ENCODE results near the gene LIPC. TPM values are rescaled to one million over a fixed set of nuclear protein-coding genes. Genes with fewer than 3 reads are reported as not detected.

LIPC gene
- total and polyA plus RNA-seq, 3 donors from 2014 or later = 0.12 to 0.37 TPM; not detected in 1

DNA sequence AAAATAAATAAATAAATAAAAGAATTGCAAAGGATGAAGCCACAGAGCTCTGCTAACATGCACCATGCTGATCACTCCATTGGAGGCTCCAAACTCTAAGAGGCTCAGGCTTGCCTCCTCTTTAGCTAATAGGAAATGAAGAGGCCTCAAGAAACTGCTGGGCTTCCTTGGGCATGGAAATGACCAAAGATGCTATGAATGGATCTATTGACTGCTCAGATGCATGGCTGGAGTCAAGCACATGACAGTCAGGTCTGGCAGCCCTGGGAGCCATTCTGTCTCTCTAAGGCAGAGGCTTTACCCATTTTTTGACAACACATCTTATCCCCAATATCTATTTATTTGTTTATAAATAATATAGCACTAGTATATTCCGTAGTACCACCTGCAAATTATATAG, 5.3 kb upstream of the LIPC start:
- H3K4me3 ChIP-seq = no peak overlapping the region
- 95 to 96% methylated on average over 1 of the region's 1 CpG for WGBS, 2 donors
- no peaks in the 10 kb centered on the region for H3K9me3 ChIP-seq
- peaks cover 1% of the 10 kb centered on the region for H3K4me1 ChIP-seq
- intact Hi-C loops (cut with DNase I; ENCODE audit: low total_unique reads) = no loop called here
- H3K36me3 ChIP-seq (ENCODE audit: low read depth, missing control alignments) = no peaks in the 10 kb centered on the region
- no peak for DNase-seq
- H3K27me3 ChIP-seq = no peaks in the 10 kb centered on the region
- no peak overlapping the region for H3K27ac ChIP-seq
- TF ChIP-seq, protein P1, sequence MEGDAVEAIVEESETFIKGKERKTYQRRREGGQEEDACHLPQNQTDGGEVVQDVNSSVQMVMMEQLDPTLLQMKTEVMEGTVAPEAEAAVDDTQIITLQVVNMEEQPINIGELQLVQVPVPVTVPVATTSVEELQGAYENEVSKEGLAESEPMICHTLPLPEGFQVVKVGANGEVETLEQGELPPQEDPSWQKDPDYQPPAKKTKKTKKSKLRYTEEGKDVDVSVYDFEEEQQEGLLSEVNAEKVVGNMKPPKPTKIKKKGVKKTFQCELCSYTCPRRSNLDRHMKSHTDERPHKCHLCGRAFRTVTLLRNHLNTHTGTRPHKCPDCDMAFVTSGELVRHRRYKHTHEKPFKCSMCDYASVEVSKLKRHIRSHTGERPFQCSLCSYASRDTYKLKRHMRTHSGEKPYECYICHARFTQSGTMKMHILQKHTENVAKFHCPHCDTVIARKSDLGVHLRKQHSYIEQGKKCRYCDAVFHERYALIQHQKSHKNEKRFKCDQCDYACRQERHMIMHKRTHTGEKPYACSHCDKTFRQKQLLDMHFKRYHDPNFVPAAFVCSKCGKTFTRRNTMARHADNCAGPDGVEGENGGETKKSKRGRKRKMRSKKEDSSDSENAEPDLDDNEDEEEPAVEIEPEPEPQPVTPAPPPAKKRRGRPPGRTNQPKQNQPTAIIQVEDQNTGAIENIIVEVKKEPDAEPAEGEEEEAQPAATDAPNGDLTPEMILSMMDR (IDR thresholded peaks at IDR 0.05) = no peak
- TF ChIP-seq POLR2A (IDR thresholded peaks at IDR 0.05) = no peak

DNA sequence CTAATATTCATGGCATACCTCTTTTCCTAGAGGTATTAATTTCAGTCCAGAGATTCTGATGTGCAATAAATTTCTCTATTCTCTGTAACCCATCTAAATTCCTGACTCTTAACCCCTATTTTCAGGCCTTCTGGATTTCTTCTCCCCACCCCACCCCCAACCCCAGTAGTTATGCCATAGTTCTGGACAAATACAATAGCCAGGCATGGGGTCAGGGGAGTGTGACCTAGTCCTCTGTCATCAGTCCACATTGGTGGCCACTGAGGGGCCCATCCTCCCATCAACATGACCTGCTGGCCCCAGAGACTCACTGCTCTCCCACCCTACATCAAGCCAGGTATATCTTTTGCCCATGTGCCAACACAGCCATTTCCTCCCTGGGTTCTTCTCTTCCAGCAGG, 3.8 kb upstream of the LIPC start:
- no peak for TF ChIP-seq POLR2A (IDR thresholded peaks at IDR 0.05)
- TF ChIP-seq, protein P1 (IDR thresholded peaks at IDR 0.05) = no peak
- Histone ChIP-seq H3K27ac (no peak overlapping the region), H3K4me3 (no peak overlapping the region), H3K36me3 (ENCODE audit: low read depth, missing control alignments) (no peaks in the 10 kb centered on the region), H3K9me3 (no peaks in the 10 kb centered on the region), H3K27me3 (no peaks in the 10 kb centered on the region), H3K4me1 (no peaks in the 10 kb centered on the region)
- no peak for DNase-seq
- intact Hi-C loops (cut with DNase I; ENCODE audit: low total_unique reads) = no loop called here

DNA sequence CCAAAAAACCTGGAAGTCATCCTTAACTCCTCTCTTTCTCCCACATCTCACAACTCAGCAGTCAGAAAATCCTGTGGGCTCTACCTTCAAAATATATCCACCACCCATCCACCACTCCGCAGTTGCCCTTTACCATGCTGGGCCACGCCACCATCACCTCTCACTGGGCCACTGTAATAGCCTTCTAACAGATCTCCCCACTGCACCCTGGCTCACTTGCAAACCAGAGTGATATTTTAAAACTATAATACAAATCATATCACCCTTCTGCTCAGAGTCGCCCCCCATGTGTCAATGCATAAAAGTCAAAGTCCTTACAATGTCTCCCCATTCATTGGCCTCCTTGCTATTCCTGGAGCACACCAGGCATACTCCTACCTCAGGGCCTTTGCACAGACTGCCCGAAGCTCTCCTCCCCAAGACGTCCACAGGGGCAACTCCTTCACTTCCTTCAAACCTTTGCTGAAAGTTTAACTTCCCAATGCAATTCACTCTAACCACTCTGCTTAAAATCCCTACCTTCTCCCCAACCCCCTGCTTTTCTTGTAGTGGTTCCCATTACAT, 1.5 kb upstream of the LIPC start:
- TF ChIP-seq, protein P1 (IDR thresholded peaks at IDR 0.05) = no peak
- TF ChIP-seq POLR2A (IDR thresholded peaks at IDR 0.05) = no peak
- 94 to 95% methylated on average over 5 of the region's 5 CpGs for WGBS, 2 donors
- no peaks in the 10 kb centered on the region for H3K27me3 ChIP-seq
- no peaks in the 10 kb centered on the region for H3K9me3 ChIP-seq
- H3K4me3 ChIP-seq = no peak overlapping the region
- no peaks in the 10 kb centered on the region for H3K4me1 ChIP-seq
- intact Hi-C loops (cut with DNase I; ENCODE audit: low total_unique reads) = no loop called here
- DNase-seq = no peak
- H3K36me3 ChIP-seq (ENCODE audit: low read depth, missing control alignments) = no peaks in the 10 kb centered on the region
- no peak overlapping the region for H3K27ac ChIP-seq

DNA sequence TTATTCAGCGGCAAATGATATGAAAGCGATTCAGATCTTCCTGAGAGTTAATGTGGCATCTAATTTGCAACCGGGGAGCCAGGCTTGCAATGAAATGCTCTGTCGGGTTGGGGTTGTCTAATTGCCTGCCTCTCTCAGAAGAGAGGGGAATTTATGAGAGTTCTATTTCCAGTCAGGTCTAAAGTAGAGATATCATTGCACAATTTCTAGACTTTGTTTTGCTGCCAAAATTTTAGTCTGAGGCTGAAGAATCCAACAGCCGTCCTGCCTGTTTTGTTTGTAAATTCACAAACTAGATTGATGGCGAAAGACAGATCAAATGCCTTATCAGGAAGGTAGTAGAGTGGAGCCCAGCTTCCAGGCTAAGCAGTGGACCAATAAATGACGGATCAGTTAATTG, 610 bp downstream of the LIPC start:
- no peak for DNase-seq
- H3K27me3 ChIP-seq = no peaks in the 10 kb centered on the region
- no peak overlapping the region for H3K27ac ChIP-seq
- intact Hi-C loops (cut with DNase I; ENCODE audit: low total_unique reads) = no loop called here
- H3K9me3 ChIP-seq = no peaks in the 10 kb centered on the region
- TF ChIP-seq POLR2A (IDR thresholded peaks at IDR 0.05) = no peak
- TF ChIP-seq, protein P1 (IDR thresholded peaks at IDR 0.05) = no peak
- no peaks in the 10 kb centered on the region for H3K36me3 ChIP-seq (ENCODE audit: low read depth, missing control alignments)
- 80 to 81% methylated on average over 7 of the region's 7 CpGs for WGBS, 2 donors
- H3K4me3 ChIP-seq = no peak overlapping the region
- no peaks in the 10 kb centered on the region for H3K4me1 ChIP-seq

DNA sequence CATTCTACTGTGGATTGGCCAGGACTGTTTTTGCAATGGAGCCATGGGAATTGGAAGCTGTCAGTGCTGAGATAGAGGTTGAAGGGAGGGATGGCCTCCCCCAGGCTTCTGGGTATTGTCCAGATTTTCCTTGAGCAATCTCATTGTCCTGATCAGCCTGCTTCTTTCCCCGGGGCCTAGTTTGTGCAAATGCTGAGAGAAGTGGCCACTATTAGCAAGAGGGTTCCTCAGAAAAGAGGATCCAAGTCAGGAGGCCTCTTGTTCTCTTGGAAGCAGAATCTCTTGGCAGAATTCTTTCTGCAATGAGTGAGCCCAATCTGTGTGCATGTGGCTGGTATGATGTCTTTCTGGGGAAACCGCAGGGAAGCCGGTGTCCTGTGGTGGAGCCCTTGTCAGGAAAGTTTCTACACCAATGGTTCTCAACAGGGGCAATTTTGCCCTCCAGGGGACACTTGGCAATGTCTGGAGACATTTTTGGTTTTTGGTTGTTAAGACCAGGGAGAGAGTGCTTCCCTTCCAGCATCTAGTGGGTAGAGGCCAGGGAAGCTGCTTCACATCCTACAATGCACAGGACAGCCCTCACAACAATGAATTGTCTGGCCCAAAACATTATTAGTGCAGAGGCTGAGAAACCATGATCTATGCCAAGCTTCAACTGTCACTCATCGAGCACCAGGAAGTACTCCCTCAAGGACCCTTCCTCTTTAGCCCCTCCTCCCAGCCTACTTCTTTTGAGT, 2.0 kb downstream of the LIPC start:
- WGBS, 2 donors = 75 to 79% methylated on average over 4 of the region's 4 CpGs
- Histone ChIP-seq H3K27ac (no peak overlapping the region), H3K27me3 (no peaks in the 10 kb centered on the region), H3K36me3 (ENCODE audit: low read depth, missing control alignments) (no peaks in the 10 kb centered on the region), H3K4me1 (no peaks in the 10 kb centered on the region), H3K9me3 (no peaks in the 10 kb centered on the region), H3K4me3 (no peak overlapping the region)
- DNase-seq = no peak
- intact Hi-C loops (cut with DNase I; ENCODE audit: low total_unique reads) = no loop called here
- TF ChIP-seq POLR2A (IDR thresholded peaks at IDR 0.05) = no peak
- TF ChIP-seq, protein P1 (IDR thresholded peaks at IDR 0.05) = no peak

All from testis (tissue), 3 donors.